ENCODE results near the gene PLAGL2. TPM values are rescaled to one million over a fixed set of nuclear protein-coding genes. Genes with fewer than 3 reads are reported as not detected.

Gene PLAGL2
- total RNA-seq, 1 donor from 2014 or later, result 34.9 TPM

DNA sequence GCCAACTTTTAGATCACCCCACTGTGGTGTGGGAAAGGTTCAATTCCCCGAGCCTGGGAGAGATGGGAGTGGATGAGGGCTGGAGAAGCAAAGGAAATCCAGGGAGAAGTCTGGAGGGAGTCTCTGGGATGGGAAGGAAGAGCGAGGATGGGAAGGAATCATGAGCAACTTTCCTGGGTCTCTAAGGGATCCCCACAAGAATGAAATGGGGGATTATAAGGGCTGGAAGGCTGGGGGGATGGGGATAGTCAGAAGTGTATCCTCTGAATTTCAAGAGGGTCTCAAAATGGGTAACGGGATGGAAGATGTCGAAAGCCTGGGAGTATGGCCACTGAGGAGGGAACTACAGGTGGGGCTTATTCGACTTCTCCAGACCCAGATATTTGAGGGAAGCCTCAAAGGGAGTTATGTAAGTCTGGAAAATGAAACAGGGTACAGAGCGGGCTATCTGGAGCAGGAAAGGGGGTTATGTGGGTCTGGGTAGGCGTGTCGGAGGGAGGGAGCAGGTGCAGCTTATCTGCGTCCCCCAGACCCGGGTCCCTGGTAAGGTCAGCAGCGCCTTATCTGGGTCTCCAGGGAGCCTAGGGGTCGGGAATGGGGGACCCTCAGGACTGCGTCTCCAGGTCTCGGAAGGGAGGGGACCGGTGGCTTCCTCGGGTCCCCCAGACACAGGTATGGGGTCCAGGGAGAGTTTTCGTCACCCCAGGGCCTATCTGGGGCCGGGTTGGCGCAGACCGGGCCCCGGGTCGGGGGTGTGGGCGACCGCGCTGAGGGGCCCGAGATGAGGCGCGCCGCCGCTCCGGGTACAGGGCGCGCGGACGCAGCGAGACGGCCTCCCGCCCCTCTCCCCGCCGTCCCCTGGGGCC, 550 bp downstream of the PLAGL2 start:
- no peak for DNase-seq
- H3K4me1 Mint-ChIP-seq (ENCODE audit: low read depth, unreplicated experiment), result peaks cover 51% of the 10 kb centered on the region
- H3K27me3 Mint-ChIP-seq (ENCODE audit: unreplicated experiment), result peaks cover 6% of the 10 kb centered on the region
- peak overlapping the region; percentile 98 for H3K4me3 Mint-ChIP-seq (ENCODE audit: unreplicated experiment)
- H3K36me3 Mint-ChIP-seq (ENCODE audit: unreplicated experiment), result peaks cover 5% of the 10 kb centered on the region
- H3K9me3 Mint-ChIP-seq (ENCODE audit: unreplicated experiment), result peaks cover 16% of the 10 kb centered on the region
- TF ChIP-seq, protein P1, sequence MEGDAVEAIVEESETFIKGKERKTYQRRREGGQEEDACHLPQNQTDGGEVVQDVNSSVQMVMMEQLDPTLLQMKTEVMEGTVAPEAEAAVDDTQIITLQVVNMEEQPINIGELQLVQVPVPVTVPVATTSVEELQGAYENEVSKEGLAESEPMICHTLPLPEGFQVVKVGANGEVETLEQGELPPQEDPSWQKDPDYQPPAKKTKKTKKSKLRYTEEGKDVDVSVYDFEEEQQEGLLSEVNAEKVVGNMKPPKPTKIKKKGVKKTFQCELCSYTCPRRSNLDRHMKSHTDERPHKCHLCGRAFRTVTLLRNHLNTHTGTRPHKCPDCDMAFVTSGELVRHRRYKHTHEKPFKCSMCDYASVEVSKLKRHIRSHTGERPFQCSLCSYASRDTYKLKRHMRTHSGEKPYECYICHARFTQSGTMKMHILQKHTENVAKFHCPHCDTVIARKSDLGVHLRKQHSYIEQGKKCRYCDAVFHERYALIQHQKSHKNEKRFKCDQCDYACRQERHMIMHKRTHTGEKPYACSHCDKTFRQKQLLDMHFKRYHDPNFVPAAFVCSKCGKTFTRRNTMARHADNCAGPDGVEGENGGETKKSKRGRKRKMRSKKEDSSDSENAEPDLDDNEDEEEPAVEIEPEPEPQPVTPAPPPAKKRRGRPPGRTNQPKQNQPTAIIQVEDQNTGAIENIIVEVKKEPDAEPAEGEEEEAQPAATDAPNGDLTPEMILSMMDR (IDR thresholded peaks at IDR 0.05; ENCODE audit: partially characterized antibody, unreplicated experiment), result no peak
- H3K27ac Mint-ChIP-seq (ENCODE audit: unreplicated experiment), result peak overlapping the region; percentile 85

DNA sequence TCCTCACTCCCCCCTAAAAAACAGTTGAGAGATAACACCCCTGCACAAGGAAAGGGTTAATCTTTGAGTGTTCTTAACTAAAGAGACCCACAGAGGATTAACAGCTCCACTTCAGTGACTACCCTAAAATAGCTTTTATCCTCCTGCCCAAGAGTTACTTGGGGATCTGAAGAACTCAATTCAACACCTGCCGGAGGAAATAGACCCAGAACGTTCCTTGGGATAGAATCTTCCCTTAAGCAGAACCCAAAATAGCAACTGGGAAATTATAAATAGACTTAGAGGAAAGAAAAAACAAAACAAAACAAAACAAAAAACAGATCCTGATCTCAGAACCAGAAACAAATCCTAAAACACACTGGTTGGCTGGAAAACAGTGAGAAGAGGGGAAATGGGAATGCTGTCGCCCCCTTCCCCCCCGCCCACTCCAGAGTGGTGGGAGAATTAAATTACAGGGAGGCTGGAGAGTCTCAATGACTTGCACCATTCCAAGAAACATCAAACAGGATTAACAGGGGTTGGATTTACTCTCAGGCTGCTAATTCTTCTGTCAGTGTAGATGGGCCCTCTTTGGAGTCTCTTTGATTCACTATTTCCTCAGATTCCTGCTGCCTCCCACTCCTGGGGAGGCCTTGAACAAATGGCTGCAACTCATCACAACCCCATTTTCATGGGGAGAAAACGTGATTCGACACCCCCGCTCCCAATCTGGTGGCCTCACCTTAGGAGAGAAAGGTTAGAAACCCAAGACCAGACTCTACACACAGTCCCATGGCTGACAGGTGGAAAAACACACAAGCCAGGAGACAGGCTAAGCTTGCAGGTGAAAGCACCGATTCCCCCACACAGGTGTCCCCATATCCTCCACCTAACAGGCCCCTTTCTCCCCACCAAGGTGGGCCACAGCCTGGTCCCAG, 1.4 kb downstream of the PLAGL2 start:
- Mint-ChIP-seq H3K4me1 (ENCODE audit: low read depth, unreplicated experiment) (peaks cover 51% of the 10 kb centered on the region), H3K27ac (ENCODE audit: unreplicated experiment) (peak overlapping the region; percentile 85), H3K36me3 (ENCODE audit: unreplicated experiment) (no peaks in the 10 kb centered on the region), H3K27me3 (ENCODE audit: unreplicated experiment) (peaks cover 6% of the 10 kb centered on the region), H3K4me3 (ENCODE audit: unreplicated experiment) (peak overlapping the region; percentile 98), H3K9me3 (ENCODE audit: unreplicated experiment) (peaks cover 16% of the 10 kb centered on the region)
- DNase-seq, result no peak
- TF ChIP-seq, protein P1 (IDR thresholded peaks at IDR 0.05; ENCODE audit: partially characterized antibody, unreplicated experiment), result no peak

DNA sequence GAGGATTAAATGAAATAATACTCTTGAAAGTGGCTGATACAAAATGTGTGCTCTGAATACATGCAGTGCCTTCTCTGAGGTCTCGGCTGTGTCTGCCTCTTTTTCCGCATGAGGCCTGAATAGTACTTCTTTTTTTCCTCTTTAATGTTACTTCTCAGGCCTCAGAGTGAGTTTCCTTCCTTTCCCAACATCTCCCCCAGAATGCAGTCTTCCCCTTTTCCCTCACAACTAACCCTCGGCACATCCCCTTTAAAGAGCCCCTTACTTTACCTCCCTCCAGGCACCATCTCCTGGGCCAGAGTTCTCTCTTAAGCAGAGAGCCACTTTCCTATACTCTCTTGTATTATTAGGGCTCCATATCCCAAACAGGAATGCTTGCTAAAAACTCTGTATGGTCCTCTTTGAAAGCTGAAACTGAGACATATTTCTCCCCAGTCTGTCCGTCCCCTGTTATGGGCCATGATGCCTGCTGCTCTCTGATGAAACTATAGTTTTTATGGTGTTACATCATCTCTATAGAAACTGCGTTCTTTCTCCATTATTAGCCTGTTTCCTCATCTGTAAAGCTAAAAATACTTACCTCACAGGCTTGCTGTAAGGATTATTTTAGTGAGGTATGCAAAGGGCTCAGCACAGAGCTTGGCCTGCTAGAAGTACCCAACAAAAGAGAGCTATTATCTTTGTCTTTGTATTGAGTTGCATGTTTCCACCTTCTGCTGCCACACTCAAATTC, 2.3 kb downstream of the PLAGL2 start:
- peak overlapping the region; percentile 1 for H3K27ac Mint-ChIP-seq (ENCODE audit: unreplicated experiment)
- no peaks in the 10 kb centered on the region for H3K36me3 Mint-ChIP-seq (ENCODE audit: unreplicated experiment)
- DNase-seq, result no peak
- peaks cover 6% of the 10 kb centered on the region for H3K27me3 Mint-ChIP-seq (ENCODE audit: unreplicated experiment)
- H3K9me3 Mint-ChIP-seq (ENCODE audit: unreplicated experiment), result peaks cover 16% of the 10 kb centered on the region
- TF ChIP-seq, protein P1 (IDR thresholded peaks at IDR 0.05; ENCODE audit: partially characterized antibody, unreplicated experiment), result no peak
- peaks cover 51% of the 10 kb centered on the region for H3K4me1 Mint-ChIP-seq (ENCODE audit: low read depth, unreplicated experiment)
- peak overlapping the region; percentile 98 for H3K4me3 Mint-ChIP-seq (ENCODE audit: unreplicated experiment)

DNA sequence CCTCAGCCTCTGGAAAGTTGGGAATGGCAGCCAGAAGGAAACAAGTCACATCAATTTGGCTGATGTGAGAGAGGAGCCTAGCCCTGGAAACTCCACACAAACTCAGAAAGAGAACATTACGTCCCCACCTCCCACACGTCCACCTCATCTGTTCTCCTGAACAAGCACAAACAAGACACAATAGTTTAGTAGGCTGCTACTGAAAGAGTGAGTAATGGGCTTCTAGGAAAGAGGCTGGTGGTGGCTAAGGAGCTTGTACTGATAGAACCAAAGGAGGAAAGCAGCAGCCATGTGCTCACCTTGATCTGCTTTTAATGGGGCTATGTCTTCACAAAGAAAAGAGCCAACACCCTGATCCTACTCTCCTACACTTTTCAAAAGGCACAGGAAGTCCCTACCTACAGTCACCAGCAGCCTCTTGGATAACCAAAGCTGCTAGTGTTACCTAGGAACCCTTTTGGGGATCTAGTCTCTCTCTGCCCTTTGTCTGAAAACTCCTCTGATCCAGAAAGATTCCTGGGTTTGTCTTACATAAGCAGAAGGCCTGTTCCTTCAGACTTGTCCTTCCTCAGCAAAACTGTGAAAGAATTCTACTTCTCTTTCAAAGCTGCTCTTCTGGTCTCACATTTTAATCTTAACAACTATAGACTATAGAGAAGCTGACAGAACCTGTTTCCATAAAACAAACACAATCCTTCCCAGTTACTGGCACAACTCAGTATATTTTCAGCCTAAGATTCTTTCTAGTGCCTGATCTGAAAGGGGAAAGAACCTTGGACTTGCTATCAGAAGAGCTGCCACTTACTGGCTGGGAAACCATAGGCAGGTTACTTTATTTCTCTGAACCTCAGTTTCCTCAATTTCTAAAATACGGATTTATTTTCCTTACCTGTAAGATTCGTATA, 3.1 kb downstream of the PLAGL2 start:
- Mint-ChIP-seq H3K27ac (ENCODE audit: unreplicated experiment) (peak overlapping the region; percentile 12), H3K4me1 (ENCODE audit: low read depth, unreplicated experiment) (peaks cover 50% of the 10 kb centered on the region), H3K4me3 (ENCODE audit: unreplicated experiment) (peak overlapping the region; percentile 27), H3K9me3 (ENCODE audit: unreplicated experiment) (peaks cover 14% of the 10 kb centered on the region), H3K36me3 (ENCODE audit: unreplicated experiment) (no peaks in the 10 kb centered on the region), H3K27me3 (ENCODE audit: unreplicated experiment) (peaks cover 6% of the 10 kb centered on the region)
- no peak for DNase-seq
- TF ChIP-seq, protein P1 (IDR thresholded peaks at IDR 0.05; ENCODE audit: partially characterized antibody, unreplicated experiment), result no peak
